DMS114 treated with DMSO at 0.1 percent for 48 hours (cell line): ENCODE results near the gene TOX3.

Experiments used
- DNase-seq: peaks from one replicate; lab custom pipeline; 2025; ENCODE audit not compliant: unreplicated experiment; lab: John Stamatoyannopoulos, UW

TOX3 gene

DNA sequence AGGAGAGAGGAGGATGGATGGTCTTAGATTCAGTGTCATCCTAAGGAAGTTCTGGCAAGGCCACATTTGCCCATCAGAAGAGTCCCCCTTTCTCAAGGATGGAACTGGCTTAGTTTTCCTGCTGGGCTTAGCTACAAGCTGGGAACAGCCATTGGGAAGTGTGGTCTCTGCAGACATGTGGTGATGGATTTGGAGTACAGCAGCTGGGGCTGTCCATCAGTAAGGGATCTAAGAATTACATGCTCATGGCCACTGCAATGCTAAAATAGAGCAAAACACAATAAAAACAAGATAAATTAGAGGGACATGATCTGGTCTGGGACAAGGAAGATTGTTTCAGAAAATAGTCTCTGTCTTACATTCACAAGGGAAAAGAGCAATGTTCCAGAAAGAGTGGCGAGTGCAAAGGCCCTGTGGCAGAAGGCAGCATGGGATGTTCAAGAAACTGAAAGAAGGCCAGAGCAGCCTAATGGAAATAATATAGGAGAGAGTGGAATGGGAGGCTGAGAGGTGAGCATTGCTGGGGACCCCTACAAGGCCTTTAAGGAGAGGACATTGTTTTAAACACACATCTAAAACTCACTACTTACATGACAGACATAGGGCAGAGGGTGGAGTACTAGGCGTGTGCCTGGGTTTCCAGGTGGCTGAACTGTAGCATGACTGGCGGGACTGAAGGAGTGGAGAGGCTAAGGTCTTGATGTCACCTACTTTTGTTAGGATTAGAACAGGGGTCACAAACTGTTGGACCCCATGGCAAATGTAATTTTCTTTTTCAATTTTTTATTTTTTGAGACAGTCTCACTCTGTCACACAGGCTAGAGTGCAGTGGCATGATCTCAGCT is 17.0 kb upstream of the TOX3 start:
- DNase-seq = no peak

DNA sequence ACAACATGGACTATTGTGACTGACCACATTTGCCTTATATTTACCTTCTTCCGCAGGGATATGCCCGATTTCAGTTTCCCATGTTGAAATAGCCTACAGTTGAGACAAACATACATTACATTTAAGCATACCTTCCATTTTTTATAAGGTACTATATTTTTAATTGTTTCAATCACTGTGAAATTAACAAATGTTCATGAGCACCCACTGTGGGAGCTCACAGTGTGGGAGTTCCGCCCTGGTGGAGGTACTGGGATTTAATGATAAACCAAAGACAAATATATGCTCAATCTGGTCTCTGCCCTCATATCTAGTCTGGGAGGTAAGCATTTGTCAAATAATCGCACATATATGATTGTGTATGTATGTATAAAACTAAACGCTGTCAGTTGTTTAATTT is 15.8 kb upstream of the TOX3 start:
- DNase-seq = no peak

DNA sequence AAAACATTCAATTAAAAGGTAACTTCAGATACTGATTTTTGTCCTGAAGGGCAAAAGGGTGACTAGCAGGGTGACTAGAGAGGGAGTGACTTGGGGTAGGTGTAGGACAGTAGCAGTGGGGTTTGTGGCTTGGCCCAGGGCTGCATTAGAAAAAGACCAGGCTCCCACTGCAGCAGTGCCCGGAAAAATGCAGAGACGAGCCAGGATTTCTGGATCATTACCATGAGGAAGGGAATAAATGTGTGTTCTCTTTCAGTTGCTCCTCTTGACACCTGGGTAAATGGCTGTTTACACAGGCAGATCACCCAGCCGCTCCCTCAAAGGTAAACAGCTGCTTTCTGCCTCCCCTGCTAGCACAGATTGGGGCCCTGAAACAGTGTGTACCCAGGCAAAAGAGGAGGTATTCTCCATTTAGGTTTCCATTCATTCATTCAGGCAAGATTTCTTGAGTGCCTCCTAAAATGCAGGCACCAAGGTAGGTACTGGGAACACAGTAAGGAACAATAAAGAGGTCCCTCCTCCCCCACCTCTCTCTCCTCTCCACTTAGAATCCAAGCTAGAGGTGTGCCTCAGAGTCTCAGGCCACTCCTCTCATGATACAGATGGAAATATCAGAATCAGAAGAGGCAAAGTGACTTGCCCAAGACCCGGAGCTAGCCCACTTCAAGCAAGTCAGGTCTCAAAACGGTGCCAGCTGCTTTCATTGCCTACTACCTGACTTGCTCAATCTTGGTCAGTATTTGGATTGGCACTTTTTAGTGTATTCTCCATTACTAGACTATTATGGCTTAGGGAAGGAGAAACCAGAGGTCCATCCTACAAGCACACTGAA is 15.2 kb upstream of the TOX3 start:
- DNase-seq = no peak

DNA sequence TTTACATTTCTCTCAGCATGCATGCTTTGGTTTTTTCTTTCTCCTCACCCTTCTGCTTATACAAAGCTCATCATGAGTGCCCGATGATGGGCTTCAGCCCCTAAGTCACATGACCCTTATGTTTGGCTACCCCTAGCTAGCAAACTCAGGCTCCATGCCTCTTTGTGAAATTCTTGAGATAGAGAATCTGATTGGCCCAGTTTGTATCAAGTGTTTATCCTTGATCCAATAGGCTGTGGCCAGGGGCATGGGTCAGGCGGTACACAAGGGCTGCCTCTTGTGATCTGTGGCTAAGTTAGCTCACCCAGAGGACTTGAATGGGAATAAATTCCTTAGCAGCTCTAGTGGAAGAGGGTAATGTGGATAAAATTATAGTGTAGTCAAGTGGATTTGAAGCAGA is 11.5 kb upstream of the TOX3 start:
- DNase-seq = no peak

DNA sequence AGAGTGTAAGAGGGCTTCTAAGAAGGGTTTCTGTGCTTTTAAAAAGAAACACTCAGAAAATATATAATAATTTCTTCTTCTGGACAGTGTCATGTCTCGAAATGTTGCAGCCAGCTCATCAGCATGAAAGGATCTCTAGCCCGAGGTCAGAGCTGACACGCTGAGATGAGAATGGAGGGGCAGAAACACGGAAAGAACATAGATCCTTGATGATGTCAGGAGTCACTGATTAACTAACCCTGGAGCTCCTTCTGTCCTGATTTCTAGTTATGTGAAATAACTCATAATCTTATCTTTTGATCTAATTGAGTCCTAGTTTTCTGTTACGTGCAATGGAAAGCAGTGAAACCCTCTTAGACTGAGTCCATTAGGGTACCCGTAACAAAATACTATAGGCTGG is 10.3 kb upstream of the TOX3 start:
- no peak for DNase-seq

DNA sequence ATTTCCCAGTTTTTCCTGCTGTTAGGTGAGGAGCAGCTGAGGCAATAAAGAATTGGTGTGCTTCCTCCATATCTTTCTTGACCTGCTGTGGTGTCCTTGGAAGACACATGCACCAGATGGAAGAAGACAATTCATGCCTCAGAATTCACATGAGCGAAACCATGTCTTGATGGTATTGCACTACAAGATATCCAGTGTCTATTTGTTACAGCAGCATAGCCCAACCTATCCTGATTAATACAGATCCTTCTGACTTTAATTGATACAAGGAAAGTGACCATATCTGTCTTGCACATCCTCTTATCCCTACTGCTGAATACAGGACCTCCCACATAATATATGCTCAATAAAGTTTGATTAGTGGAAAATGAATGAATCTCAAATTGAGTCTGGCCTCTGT is 9.1 kb upstream of the TOX3 start:
- DNase-seq = no peak

DNA sequence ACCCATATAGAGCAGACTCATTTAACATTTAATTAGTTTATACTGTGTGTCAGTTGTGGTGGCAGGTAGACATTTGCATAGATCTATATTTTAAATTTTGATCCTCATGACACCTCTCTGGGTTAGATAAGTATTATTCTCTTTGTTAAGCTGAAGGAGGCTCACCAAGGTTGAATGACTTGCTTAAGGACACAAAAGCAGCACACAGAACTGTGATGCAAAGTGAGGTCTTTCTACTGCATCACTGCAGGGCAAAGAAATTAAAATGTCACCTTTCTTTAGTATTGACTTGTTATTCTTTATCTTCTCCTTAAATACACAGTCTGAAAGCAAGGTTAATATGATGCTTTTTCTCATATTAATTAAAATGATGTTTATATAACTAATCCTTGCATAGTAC is 8.6 kb upstream of the TOX3 start:
- no peak for DNase-seq

DNA sequence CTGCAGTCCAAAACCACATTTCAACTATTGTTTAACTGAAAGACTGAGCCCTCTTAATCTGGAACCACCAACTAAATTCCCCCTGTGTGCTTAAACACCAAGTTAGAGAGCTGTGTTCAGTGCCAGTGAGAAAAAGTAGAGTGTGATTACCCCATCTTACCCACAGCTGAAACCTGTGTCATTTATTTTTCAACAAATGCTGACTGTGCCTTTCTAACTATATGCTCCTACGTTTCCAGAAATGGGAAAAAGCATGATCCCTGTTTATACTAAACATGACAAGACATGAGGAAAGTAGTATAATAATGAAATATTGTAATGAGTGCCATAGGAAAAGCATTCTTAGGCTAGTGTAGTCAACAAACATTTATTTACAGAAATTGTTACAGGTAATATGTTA is 7.4 kb upstream of the TOX3 start:
- no peak for DNase-seq

DNA sequence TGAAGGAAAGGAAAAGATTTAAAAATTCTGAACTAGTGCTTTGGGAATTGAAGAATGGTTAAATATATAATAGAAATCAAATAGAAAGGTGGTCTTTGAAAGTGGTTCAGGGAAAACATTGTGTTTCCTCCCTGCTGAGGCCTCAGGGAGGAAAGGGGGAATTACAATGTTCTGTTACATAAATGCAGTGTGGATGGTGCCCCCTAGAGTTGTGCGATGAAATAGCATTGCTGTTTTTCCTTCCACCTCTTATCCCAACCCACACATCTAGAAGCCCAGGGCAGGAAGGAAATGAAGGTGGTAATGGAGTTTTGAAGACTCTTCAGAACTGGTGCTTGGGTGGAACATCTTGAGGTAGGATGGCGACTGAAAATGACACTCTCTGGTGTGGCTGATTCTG is 6.4 kb upstream of the TOX3 start:
- DNase-seq = no peak

DNA sequence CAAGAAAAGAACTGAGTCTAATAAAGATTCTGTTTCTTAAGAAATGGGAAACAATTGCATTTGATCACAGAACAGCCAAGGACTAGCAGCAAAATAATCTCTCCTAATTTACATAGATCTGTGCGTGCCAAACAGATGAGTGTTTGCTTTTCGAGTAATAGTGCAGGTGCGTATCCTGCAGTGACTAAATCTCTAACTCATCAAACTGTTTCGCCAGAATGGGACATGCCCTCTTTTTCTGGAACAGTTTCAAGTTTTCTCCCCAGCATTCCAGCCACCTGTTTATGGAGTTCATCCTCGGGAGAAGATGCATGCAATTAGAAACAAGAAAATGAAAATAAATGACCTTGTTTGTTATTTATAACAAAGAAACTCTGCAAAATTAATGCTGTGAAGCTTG is 5.7 kb upstream of the TOX3 start:
- no peak for DNase-seq

DNA sequence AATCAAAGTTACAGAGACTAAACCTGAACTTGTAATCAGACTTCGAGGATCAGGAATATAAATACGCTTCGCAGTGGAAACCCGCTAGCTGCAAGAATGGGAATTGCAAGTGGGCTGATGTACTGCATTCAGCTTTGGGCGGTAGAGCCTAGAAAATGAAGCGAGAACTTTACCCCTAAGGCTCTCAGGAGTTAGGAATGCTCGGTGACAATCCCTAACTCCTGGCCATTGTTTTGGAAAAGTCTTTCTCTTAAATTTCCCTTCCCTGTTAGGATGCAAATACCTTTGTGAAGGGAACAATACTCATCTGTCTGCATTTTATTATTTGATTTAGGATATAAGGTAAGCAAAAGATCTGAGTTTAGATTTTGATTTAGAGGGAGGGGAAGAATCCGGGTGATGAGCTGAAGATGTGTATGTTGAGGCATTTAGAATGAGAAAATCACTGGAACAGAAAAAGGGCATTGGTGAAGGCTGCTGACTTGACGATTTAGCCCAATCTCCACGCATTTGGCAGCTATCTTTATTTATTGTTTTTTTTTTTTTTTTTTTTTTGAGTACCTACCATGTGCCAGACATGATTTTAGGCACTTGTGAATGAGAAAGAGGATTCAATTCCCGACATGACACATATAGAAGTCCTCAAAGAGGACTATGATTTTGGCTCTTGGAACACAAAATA is 2.2 kb upstream of the TOX3 start:
- DNase-seq = no peak

DNA sequence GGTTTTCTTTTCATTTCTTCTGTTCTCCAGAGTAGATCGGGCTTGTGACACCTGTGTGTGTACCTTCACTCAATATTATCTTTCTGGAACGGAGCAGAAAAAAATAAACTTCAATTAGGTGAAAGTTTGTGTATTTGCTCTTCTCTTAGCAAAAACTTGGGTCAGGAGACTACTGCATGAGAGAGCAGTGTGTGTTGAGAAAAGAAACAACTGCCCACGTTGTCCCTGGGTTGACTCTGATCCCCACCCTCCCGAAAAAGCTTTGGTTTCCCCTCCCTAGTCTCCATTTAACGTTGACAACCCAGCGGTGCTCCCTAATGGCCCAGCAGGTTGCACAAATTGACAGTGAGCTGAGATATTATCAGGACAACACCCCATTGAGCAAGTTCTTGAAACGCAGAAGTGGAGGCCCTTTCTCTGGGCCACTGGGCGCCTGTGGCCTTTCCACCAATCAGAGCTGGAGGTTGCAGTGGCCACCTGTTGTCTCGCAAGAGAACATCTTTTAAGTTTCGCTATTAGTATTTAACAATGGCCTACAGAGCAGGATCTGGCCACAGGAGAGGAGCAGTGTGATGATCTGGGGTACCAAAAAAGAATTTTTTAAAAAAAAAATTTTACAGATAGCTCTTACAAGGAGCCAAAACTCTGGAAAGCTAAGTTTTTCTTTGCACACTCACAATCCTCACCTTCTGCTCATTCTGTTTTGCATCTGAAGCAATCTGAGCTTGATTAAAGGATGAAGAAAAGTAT is 1.5 kb upstream of the TOX3 start:
- DNase-seq = no peak

DNA sequence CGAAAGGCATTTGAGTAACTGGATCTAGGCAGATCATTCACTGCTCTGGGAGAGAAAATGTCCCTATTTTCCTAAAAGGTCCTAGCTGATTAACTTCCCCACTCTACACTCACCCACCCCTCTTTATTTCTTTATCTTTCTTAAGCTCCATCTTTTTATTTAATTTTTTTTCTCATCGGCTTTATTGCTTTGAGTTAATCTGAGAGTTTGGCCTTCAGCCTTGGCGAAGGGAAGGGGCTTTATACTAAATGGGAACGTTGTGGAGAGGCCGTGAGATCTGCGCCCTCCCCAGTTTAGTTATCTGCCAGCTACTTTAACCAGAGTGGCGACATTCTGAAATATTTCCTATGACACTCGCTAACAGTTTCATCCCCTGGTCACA is 882 bp upstream of the TOX3 start:
- DNase-seq = no peak

DNA sequence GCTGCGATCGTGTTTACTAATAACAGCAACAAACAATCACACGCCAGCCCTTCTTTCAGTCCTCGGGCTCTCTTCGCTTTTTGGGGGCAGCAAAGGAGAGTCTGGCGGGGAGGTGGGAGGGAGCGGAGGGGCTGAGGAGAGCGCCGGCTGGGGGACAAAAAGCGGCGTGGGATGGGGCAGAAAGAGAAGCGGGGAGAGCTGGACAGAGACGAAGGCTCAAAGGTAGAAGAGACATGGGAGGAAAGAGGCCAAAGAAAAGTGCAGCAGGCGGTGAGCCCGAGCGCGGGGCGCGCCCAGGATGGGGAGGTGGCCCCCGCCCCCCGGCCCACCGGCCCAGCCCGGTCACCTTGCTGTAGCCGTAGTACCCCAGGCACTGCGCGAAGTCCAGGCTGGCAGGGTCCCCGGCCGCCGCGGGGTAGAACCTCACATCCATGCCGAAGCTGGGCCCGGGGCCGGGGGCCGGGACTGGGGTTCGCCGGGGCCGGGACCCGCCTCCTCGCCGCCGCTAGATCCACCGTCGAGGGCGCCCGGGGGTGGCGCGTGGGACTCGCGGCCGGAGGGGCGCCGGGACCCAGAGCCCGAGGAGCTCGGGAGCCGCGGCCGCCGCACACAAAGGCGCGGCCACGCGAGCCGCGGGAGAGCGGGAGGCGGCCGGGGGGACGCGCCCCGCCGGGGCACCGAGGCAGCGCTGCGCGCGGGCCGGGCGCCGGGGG is 496 bp downstream of the TOX3 start:
- no peak for DNase-seq

DNA sequence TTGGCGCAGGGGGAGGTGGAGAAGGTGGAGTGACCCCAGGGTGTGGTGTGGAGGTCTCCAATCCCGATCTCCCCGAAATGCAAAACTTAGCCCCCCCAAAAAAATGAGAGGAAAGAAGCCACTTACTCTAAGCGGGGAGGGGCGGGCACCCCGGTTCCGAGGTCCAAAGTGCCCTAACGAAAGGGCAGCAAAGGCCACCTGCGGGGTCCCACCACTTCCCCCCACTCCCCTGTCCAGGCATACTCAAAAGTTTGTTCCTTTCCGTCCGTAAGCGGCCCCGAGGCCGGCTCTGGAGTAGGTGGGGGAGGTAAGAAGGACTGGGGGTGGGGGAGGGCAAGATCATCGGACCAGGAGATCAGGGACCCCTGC is 1.1 kb downstream of the TOX3 start:
- no peak for DNase-seq

DNA sequence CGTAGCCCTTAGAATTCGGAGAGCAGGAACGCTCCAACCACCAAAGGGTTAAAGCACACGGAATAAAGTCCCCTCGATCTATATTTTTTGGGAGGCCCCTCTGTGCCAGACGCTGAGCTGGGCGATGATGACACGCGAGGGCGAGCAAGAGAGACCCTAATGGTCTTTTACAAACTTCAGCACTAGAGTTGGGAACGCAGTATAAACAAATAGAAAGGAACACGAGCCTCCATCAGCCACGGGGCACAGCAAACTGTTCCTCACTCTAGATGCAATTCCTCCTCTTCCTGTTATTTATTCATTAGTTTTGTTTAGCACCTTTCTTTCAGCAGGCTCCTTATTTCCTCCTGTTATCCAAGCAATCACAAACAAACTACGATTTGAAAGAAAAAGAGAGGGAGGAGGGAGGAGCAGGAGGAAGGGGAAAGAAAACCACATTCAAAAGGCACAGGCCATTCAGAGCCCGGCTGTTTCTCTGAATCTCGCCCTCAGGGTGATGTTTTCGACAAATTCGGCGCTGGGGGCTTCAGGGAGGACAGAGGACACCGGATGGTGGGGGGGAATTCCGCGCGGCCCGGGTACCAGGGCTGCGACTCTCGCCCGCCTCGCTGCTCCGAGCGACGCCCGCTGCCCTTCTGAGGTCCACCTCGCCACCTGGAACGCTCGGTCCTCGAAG is 1.6 kb downstream of the TOX3 start:
- peak; percentile 19 for DNase-seq

DNA sequence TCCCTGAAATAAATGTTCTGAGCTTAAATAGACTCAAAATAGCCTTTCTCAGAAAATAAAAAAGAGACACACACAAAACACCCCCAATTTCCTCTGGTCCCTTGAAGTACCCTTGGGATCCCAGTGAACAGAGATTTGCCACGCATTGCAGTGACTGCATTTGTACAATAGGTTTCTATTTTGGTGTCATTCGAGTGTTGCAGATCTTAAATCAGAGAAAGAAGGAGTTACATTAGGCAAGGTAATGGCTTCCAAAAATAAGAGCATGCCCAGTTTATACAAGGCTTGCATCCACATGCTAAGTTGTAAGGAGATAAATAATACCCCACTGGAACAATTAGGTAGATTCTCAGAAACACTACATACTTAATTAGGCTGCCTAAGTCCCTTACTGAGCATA is 2.2 kb downstream of the TOX3 start:
- DNase-seq = no peak

DNA sequence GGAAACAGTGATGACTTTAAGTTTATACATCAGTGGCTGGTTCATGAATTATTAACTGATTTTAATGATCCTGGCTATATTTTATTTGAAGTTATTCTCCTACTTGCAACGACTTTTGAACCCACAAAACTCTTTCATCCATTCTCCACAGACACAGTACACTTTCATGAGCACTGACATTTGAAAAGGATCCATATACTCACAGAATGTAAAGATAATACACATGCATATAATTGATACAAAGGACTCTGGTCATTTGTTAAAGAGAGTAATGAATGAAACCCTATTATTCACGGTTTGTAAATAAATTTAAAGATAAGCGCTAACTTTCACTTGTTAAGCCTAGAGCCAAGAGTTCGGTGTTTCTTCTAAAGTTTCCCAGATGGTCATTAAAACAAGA is 3.3 kb downstream of the TOX3 start:
- no peak for DNase-seq

DNA sequence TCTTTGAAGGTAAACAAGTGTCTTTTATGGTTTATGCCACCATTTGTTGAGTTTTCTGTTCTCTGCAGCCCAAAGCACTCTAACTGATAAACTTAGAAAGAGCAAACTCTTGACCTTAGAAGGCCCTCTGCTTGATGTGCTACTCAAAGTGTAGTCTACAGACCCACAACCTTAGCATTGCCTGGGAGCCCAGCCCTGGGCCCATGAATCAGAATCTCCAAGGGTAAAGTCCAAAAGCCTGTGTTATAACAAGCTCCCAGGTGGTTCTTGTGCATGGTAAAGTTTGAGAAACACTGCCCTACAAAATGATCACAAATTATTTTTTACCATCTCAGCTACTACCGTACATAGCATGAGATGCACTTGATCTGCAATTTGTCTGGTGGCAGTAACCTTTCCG is 6.0 kb downstream of the TOX3 start:
- DNase-seq = no peak

DNA sequence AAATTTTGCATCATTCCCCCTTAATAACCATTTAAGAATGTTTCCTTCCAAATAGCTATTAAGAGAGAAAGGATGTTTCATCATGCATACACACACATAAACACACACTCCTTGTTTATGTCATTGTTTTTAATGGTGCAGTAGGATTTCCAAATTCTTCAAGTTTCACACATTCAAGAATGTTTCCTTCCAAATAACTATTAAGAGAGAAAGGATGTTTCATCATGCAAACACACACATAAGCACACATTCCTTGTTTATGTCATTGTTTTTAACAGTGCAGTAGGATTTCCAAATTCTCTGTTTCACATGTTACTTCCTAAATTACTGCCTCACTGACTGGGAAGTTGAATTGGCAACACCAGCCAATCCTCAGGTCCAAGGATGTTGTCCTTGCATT is 7.8 kb downstream of the TOX3 start:
- DNase-seq = no peak
